Measurements from ENCODE around the gene JAZF1.

The JAZF1 gene

GRCh38 chr7:28207486-28208158, 27.0 kb upstream of the JAZF1 start:
- no peak overlapping the region for H2AFZ ChIP-seq (ENCODE audit: low read length)
- no peak overlapping the region for H3K4me2 ChIP-seq (ENCODE audit: low read length)
- H3K27me3 ChIP-seq (ENCODE audit: insufficient read depth, low read length): peaks cover 3% of the 10 kb centered on the region; the same call in 1 of the 2 replicates
- TF ChIP-seq CTCF (IDR thresholded peaks at IDR 0.05; ENCODE audit: low read length): no peak
- TF ChIP-seq EZH2 (IDR thresholded peaks at IDR 0.05; ENCODE audit: borderline replicate concordance, low read length): no peak
- H3K9me3 ChIP-seq (ENCODE audit: low read length): peaks cover 6% of the 10 kb centered on the region; the same call in 1 of the 2 replicates
- no peaks in the 10 kb centered on the region for H3F3A ChIP-seq (ENCODE audit: insufficient read depth, low read length)
- H3K4me1 ChIP-seq (ENCODE audit: insufficient read depth, low read length, severe bottlenecking): no peaks in the 10 kb centered on the region
- H4K20me1 ChIP-seq (ENCODE audit: insufficient read depth, low read length): no peaks in the 10 kb centered on the region
- no peak overlapping the region for H3K27ac ChIP-seq (ENCODE audit: low read depth, low read length, poor library complexity, severe bottlenecking)
- no peak overlapping the region for H3K4me3 ChIP-seq (ENCODE audit: low read depth, low read length, poor library complexity, severe bottlenecking)
- H3K79me2 ChIP-seq (ENCODE audit: insufficient read depth, low read length): no peaks in the 10 kb centered on the region
- H3K36me3 ChIP-seq (ENCODE audit: insufficient read depth, low read length): no peaks in the 10 kb centered on the region
- no peaks in the 10 kb centered on the region for H3K9me2 ChIP-seq (ENCODE audit: low read depth, low read length)
- no peak overlapping the region for H3K9ac ChIP-seq (ENCODE audit: low read length)

- Histone ChIP-seq H2AFZ (ENCODE audit: low read length) (no peak overlapping the region), H3K9me2 (ENCODE audit: low read depth, low read length) (no peaks in the 10 kb centered on the region), H3K79me2 (ENCODE audit: insufficient read depth, low read length) (no peaks in the 10 kb centered on the region), H3K27ac (ENCODE audit: low read depth, low read length, poor library complexity, severe bottlenecking) (no peak overlapping the region), H3K9me3 (ENCODE audit: low read length) (peaks cover 6% of the 10 kb centered on the region; the same call in 1 of the 2 replicates), H3K36me3 (ENCODE audit: insufficient read depth, low read length) (no peaks in the 10 kb centered on the region), H3K9ac (ENCODE audit: low read length) (no peak overlapping the region), H3K27me3 (ENCODE audit: insufficient read depth, low read length) (peaks cover 3% of the 10 kb centered on the region; the same call in 1 of the 2 replicates), H3F3A (ENCODE audit: insufficient read depth, low read length) (no peaks in the 10 kb centered on the region), H3K4me2 (ENCODE audit: low read length) (no peak overlapping the region), H3K4me1 (ENCODE audit: insufficient read depth, low read length, severe bottlenecking) (no peaks in the 10 kb centered on the region), H3K4me3 (ENCODE audit: low read depth, low read length, poor library complexity, severe bottlenecking) (no peak overlapping the region), H4K20me1 (ENCODE audit: insufficient read depth, low read length) (no peaks in the 10 kb centered on the region)
- no peak for TF ChIP-seq EZH2 (IDR thresholded peaks at IDR 0.05; ENCODE audit: borderline replicate concordance, low read length)
- TF ChIP-seq CTCF (IDR thresholded peaks at IDR 0.05; ENCODE audit: low read length): no peak
Measured at GRCh38 chr7:28205506-28205905, 24.9 kb upstream of the JAZF1 start.

- Histone ChIP-seq H3K36me3 (ENCODE audit: insufficient read depth, low read length) (no peaks in the 10 kb centered on the region), H3K9ac (ENCODE audit: low read length) (no peak overlapping the region), H3K27ac (ENCODE audit: low read depth, low read length, poor library complexity, severe bottlenecking) (no peak overlapping the region), H2AFZ (ENCODE audit: low read length) (no peak overlapping the region), H3K4me2 (ENCODE audit: low read length) (no peak overlapping the region), H3K79me2 (ENCODE audit: insufficient read depth, low read length) (no peaks in the 10 kb centered on the region), H3K27me3 (ENCODE audit: insufficient read depth, low read length) (peaks cover 3% of the 10 kb centered on the region; the same call in 1 of the 2 replicates), H3K4me1 (ENCODE audit: insufficient read depth, low read length, severe bottlenecking) (no peaks in the 10 kb centered on the region), H3K4me3 (ENCODE audit: low read depth, low read length, poor library complexity, severe bottlenecking) (no peak overlapping the region), H3K9me3 (ENCODE audit: low read length) (peaks cover 5% of the 10 kb centered on the region; the same call in 1 of the 2 replicates), H3K9me2 (ENCODE audit: low read depth, low read length) (no peaks in the 10 kb centered on the region), H4K20me1 (ENCODE audit: insufficient read depth, low read length) (no peaks in the 10 kb centered on the region), H3F3A (ENCODE audit: insufficient read depth, low read length) (no peaks in the 10 kb centered on the region)
- TF ChIP-seq EZH2 (IDR thresholded peaks at IDR 0.05; ENCODE audit: borderline replicate concordance, low read length) (no peak), CTCF (IDR thresholded peaks at IDR 0.05; ENCODE audit: low read length) (no peak)
Measured at GRCh38 chr7:28203508-28204240, 23.1 kb upstream of the JAZF1 start.

Data from OCI-LY1 (cell line).